Neural cell (in vitro differentiated cells): ENCODE measurements around the gene PRKCSH. TPM values are rescaled to one million over a fixed set of nuclear protein-coding genes. Genes with fewer than 3 reads are reported as not detected.

Experiments
- H2AFZ ChIP-seq: fragments of 200-600, 300-800 bp; sonication (generic), shearing (Covaris generic); 2 replicates; pipeline ENCODE4 v1.6.0; 2014; ENCODE audit warnings: low read depth, mild to moderate bottlenecking, antibody characterized with exemption, low read length, moderate library complexity
- H3F3A ChIP-seq: fragments of 200-600 bp; shearing (Covaris generic); 2 replicates; pipeline ENCODE4 v1.6.1; 2016; ENCODE audit warnings: mild to moderate bottlenecking, moderate library complexity, mixed read lengths, antibody characterized with exemption, low read length; ENCODE audit not compliant: insufficient read depth, poor library complexity, severe bottlenecking
- H3K27ac ChIP-seq: fragments of 200-600, 300-800 bp; sonication (generic), shearing (Covaris generic); 2 replicates; pipeline ENCODE4 v1.5.1; 2014; ENCODE audit warnings: mild to moderate bottlenecking, low read length, moderate library complexity
- H3K27me3 ChIP-seq: fragments of 300-800, 200-600 bp; sonication (generic), shearing (Covaris generic); 2 replicates; pipeline ENCODE4 v1.6.0; 2014; ENCODE audit warnings: mild to moderate bottlenecking, low read depth, low read length, moderate library complexity; ENCODE audit not compliant: insufficient read depth
- H3K36me3 ChIP-seq: fragments of 300-800, 200-600 bp; sonication (generic), shearing (Covaris generic); 2 replicates; pipeline ENCODE4 v1.5.1; 2014; ENCODE audit warnings: mild to moderate bottlenecking, antibody characterized with exemption, low read length, moderate library complexity; ENCODE audit not compliant: insufficient read depth
- H3K4me2 ChIP-seq: fragments of 300-800, 200-600 bp; sonication (generic), shearing (Covaris generic); 2 replicates; pipeline ENCODE4 v1.6.0; 2014; ENCODE audit warnings: mild to moderate bottlenecking, low read length
- H3K4me3 ChIP-seq: fragments of 300-800, 200-600 bp; sonication (generic), shearing (Covaris generic); 2 replicates; pipeline ENCODE4 v1.5.1; 2014; ENCODE audit warnings: mild to moderate bottlenecking, low read length, moderate library complexity
- H3K79me2 ChIP-seq: fragments of 200-600 bp; shearing (Covaris generic); replicated peaks from 2 replicates; pipeline ENCODE4 v1.6.0; 2014; ENCODE audit warnings: mild to moderate bottlenecking, low read length, moderate library complexity; ENCODE audit not compliant: insufficient read depth
- H3K9ac ChIP-seq: fragments of 300-800, 200-600 bp; sonication (generic), shearing (Covaris generic); 2 replicates; pipeline ENCODE4 v1.6.1; 2016; ENCODE audit warnings: mild to moderate bottlenecking, low read length, mixed read lengths
- H3K9me2 ChIP-seq: fragments of 200-600 bp; shearing (Covaris generic); 2 replicates; pipeline ENCODE4 v1.6.1; 2016; ENCODE audit warnings: mild to moderate bottlenecking, low read length, mixed read lengths; ENCODE audit not compliant: insufficient read depth
- H3K9me3 ChIP-seq: fragments of 200-600, 300-800 bp; sonication (generic), shearing (Covaris generic); 2 replicates; pipeline ENCODE4 v1.6.1; 2016; ENCODE audit warnings: mild to moderate bottlenecking, mixed run types, low read length, moderate library complexity, mixed read lengths
- H4K20me1 ChIP-seq: fragments of 200-600 bp; shearing (Covaris generic); 2 replicates; pipeline ENCODE4 v1.6.1; 2016; ENCODE audit warnings: mild to moderate bottlenecking, mixed run types; ENCODE audit not compliant: insufficient read depth
- CTCF ChIP-seq: fragments of 450-650 bp; IDR thresholded peaks from 2 replicates; pipeline ENCODE4 v1.5.1; 2014; ENCODE audit warnings: antibody characterized with exemption, mild to moderate bottlenecking, moderate library complexity; ENCODE audit not compliant: poor library complexity, severe bottlenecking
- EP300 ChIP-seq: fragments of 450-650 bp; conservative IDR thresholded peaks from 2 replicates; pipeline ENCODE4 v1.6.1; 2014; ENCODE audit warnings: antibody characterized with exemption, mild to moderate bottlenecking, moderate library complexity; ENCODE audit not compliant: poor library complexity, severe bottlenecking
- EZH2 ChIP-seq: fragments of 200-600, 300-800 bp; shearing (Covaris generic), sonication (generic); IDR thresholded peaks from 2 replicates; pipeline ENCODE4 v1.6.1; 2014; ENCODE audit warnings: antibody characterized with exemption, low read length, borderline replicate concordance, mild to moderate bottlenecking; ENCODE audit not compliant: insufficient read depth, poor library complexity, severe bottlenecking
- MXI1 ChIP-seq: fragments of 450-650 bp; conservative IDR thresholded peaks from 2 replicates; pipeline ENCODE4 v1.6.1; 2014; ENCODE audit warnings: antibody characterized with exemption, mild to moderate bottlenecking; ENCODE audit not compliant: poor library complexity, severe bottlenecking
- POLR2AphosphoS5 ChIP-seq: IDR thresholded peaks from 2 replicates; pipeline ENCODE4 v1.6.1; 2012
- RAD21 ChIP-seq: fragments of 450-650 bp; conservative IDR thresholded peaks from 2 replicates; pipeline ENCODE4 v1.6.1; 2014; ENCODE audit warnings: antibody characterized with exemption, mild to moderate bottlenecking, moderate library complexity
- REST ChIP-seq: IDR thresholded peaks from 2 replicates; pipeline ENCODE4 v1.6.1; 2012; ENCODE audit warnings: borderline replicate concordance
- SMC3 ChIP-seq: fragments of 450-650 bp; conservative IDR thresholded peaks from 2 replicates; pipeline ENCODE4 v1.6.1; 2014; ENCODE audit warnings: antibody characterized with exemption, mild to moderate bottlenecking, moderate library complexity; ENCODE audit not compliant: poor library complexity
- TAF1 ChIP-seq: IDR thresholded peaks from 2 replicates; pipeline ENCODE4 v1.6.1; 2012; ENCODE audit warnings: low read depth
- polyA plus RNA-seq: library from polyadenylated mRNA; depleted of rRNA; stranded (reverse); fragments of >200 nt; gene quantifications from 2 replicates; pipeline ENCODE4 v1.2.3, GENCODE V29; 2014

Gene PRKCSH
- polyA plus RNA-seq, 1 donor from 2014 or later, result 29.6 TPM

- H3K4me2 ChIP-seq, result no peak overlapping the region
- H3K36me3 ChIP-seq, result no peaks in the 10 kb centered on the region
- H3K9me3 ChIP-seq, result no peaks in the 10 kb centered on the region
- no peaks in the 10 kb centered on the region for H3K79me2 ChIP-seq
- TF ChIP-seq CTCF (no peak), EZH2 (no peak), TAF1 (no peak), REST (no peak), EP300 (no peak), SMC3 (no peak), MXI1 (no peak), RAD21 (no peak), POLR2AphosphoS5 (no peak)
- no peaks in the 10 kb centered on the region for H3F3A ChIP-seq
- H2AFZ ChIP-seq, result no peak overlapping the region
- H4K20me1 ChIP-seq, result no peaks in the 10 kb centered on the region
- H3K9me2 ChIP-seq, result no peaks in the 10 kb centered on the region
- no peaks in the 10 kb centered on the region for H3K27me3 ChIP-seq
- H3K27ac ChIP-seq, result no peak overlapping the region
- no peak overlapping the region for H3K4me3 ChIP-seq
- no peak overlapping the region for H3K9ac ChIP-seq
These were observed 34.6 kb upstream of the PRKCSH start for GRCh38 chr19:11400798-11401197.

GRCh38 chr19:11401808-11402543, 33.5 kb upstream of the PRKCSH start:
- H3K9me3 ChIP-seq, result no peaks in the 10 kb centered on the region
- H3K4me2 ChIP-seq, result no peak overlapping the region
- H3K27me3 ChIP-seq, result no peaks in the 10 kb centered on the region
- no peaks in the 10 kb centered on the region for H4K20me1 ChIP-seq
- TF ChIP-seq EZH2 (no peak), REST (no peak), EP300 (no peak), POLR2AphosphoS5 (no peak), MXI1 (no peak), SMC3 (no peak), CTCF (no peak), TAF1 (no peak), RAD21 (no peak)
- H3F3A ChIP-seq, result no peaks in the 10 kb centered on the region
- no peak overlapping the region for H3K9ac ChIP-seq
- H3K36me3 ChIP-seq, result no peaks in the 10 kb centered on the region
- H3K27ac ChIP-seq, result no peak overlapping the region
- no peak overlapping the region for H3K4me3 ChIP-seq
- H3K79me2 ChIP-seq, result no peaks in the 10 kb centered on the region
- no peak overlapping the region for H2AFZ ChIP-seq
- no peaks in the 10 kb centered on the region for H3K9me2 ChIP-seq
